Subcutaneous preadipocyte (primary cell): ENCODE measurements around the gene BAK1. TPM values are rescaled to one million over a fixed set of nuclear protein-coding genes. Genes with fewer than 3 reads are reported as not detected.

Source experiments
- small RNA-seq: library from RNA; depleted of rRNA; stranded (forward); fragments of <200 nt; gene quantifications from one replicate; pipeline ENCODE3, GENCODE V24; 2012
- total RNA-seq: library from RNA; depleted of rRNA; stranded (reverse); fragments of >200 nt; gene quantifications from 2 replicates; pipeline ENCODE4 v1.2.3, GENCODE V29; 2012

The BAK1 gene
- total RNA-seq = 10.3 and 15.2 TPM in 2 replicates

GRCh38 chr6:33579828-33580714 lies at the start of gene BAK1:
BAK1 (minus strand) TSS chr6:33580276; CDS start chr6:33577604, 2,672 bp downstream.

GRCh38 chr6:33620856-33621710 lies 41.0 kb upstream of the BAK1 start, which contains the start of gene ITPR3:
ITPR3 (plus strand) TSS chr6:33621322; CDS start chr6:33621603, 281 bp downstream.

Small RNA genes lying within 50 kb of the gene (small RNA-seq; reads per million reads assigned to genes)
- not detected for gene RF00017

Other genes starting within 250 kb of the BAK1 start
- 33.1 and 58.1 TPM in 2 replicates for gene KIFC1, start 188.5 kb downstream of the BAK1 start, total RNA-seq
- gene PHF1, start 169.3 kb downstream of the BAK1 start, total RNA-seq = 8.1 and 14.1 TPM in 2 replicates
- gene CUTA, start 162.2 kb downstream of the BAK1 start, total RNA-seq = 70.2 and 82.3 TPM in 2 replicates
- gene SYNGAP1, start 160.2 kb downstream of the BAK1 start, total RNA-seq = 6.1 and 6.2 TPM in 2 replicates
- 4.0 and 6.1 TPM in 2 replicates for gene ZBTB9, start 125.7 kb downstream of the BAK1 start, total RNA-seq
- gene ITPR3, start 41.0 kb upstream of the BAK1 start, total RNA-seq = 66.1 and 103 TPM in 2 replicates
- gene UQCC2, start 131.4 kb upstream of the BAK1 start, total RNA-seq = 13.6 and 18.6 TPM in 2 replicates
- gene IP6K3, start 166.6 kb upstream of the BAK1 start, total RNA-seq = not detected in 2 replicates
- gene LEMD2, start 208.9 kb upstream of the BAK1 start, total RNA-seq = 21.3 and 35.8 TPM in 2 replicates
- not detected in 2 replicates for gene MLN, start 223.7 kb upstream of the BAK1 start, total RNA-seq